ENCODE data around the gene CHRNB4. TPM values are rescaled to one million over a fixed set of nuclear protein-coding genes. Genes with fewer than 3 reads are reported as not detected.
"Not testable (repeated sequence)": the region's sequence is repeated elsewhere in the genome, so short reads cannot be mapped to it uniquely, and the experiment has no call there.

CHRNB4 gene
- total RNA-seq, 2 donors from 2014 or later: 0.13 TPM; not detected in 1

GRCh38 chr15:78620527-78621421 lies 20.2 kb downstream of the CHRNB4 start, which contains the start of gene CHRNA3:
Gene CHRNA3 (minus strand): TSS chr15:78620996. CDS start chr15:78620794, 202 bp downstream.
- intact Hi-C loops (cut with DNase I): no loop called here
- DNase-seq (no peak), ATAC-seq (peak; percentile 4 to 16)

GRCh38 chr15:78620021-78620526 lies 20.9 kb downstream of the CHRNB4 start:
- intact Hi-C loops (cut with DNase I): no loop called here
- ATAC-seq: peak; percentile 22 to 35

DNA sequence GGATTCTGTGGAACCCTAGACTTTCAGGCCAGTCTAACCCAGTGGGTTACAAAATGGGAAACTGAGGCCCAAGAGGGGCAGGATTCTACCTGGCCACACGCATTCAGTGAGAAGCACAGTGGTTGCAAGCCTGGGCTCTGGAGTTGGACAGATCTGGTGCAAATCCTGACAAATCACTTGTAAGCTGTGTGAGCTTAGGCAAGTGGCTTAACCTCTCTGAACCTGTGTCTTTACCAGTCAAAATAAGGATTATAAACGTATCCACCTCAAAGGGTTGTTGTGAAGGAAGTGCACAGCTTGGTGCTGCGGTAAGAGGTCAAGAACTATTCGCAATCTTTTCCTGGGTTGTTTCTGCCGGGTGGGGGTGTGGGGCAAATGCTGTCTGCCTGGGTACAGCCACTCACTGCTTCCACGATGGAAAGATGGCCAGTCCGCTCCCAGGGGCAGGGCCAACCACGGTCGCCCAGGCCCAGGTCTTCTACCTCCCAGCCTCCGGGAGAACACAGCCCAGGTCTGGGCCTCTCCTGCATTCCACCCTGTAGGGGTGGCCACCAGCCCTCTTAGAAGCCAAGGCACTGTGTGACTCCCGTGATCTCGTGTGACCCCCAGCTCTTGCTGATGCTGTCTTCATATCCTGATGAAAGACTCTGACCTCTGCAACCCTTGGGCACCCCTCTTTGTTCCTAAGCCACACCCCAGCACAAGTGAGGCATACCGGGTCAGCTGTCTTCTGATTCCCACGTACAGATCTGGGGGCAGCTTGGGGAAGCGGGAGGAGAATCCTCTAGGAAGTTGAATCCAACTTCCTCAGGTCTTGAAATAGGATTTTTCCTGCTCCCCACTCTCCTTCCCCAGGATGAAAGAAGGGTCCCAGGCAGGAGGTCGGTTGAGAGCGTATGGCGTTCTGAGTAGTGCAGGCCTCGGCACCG lies 21.7 kb downstream of the CHRNB4 start:
- no peak for ATAC-seq
- DNase-seq: no peak
- intact Hi-C loops (cut with DNase I): loop anchor here in 1 of 2 donors (5.0 kb wide), 1 partner anchor 88 kb away; no protein-coding TSS in a partner anchor

More at GRCh38 chr15:78620021-78620526, 20.9 kb downstream of the CHRNB4 start:
- no peak for DNase-seq

- DNase-seq (peak; percentile 87), ATAC-seq (peak; percentile 74 to 90)
- intact Hi-C loops (cut with DNase I): loop anchor here (1.0 to 5.0 kb wide), 2 partner anchors 89 to 91 kb away; no protein-coding TSS in a partner anchor
Observed at GRCh38 chr15:78618490-78618934, 22.5 kb downstream of the CHRNB4 start.

GRCh38 chr15:78618064-78618463 lies 22.9 kb downstream of the CHRNB4 start:
- no peak for DNase-seq
- no peak for ATAC-seq
- intact Hi-C loops (cut with DNase I): loop anchor here (1.0 to 5.0 kb wide), 2 partner anchors 89 to 91 kb away; no protein-coding TSS in a partner anchor

DNA sequence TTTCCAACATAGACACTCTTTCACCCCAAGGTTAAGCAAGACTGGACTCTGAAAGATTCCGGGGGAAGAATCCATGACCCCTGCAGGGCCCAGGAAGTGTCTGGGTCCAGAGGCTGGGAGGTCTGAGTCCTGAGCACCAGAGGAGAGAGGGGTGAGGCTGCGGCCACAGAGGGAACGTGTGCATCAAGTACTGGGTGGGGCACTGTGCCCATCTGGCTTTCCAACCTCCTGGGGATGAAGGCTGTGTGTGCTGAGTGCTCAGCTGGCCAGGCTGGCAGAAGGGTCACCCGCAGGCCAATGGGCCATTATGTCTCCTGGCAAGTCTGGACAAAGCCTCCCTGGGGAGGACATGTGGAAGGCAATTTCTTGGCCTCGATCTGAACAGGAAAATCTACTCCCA lies 23.5 kb downstream of the CHRNB4 start:
- intact Hi-C loops (cut with DNase I): loop anchor here in 1 of 2 donors (5.0 kb wide), 1 partner anchor 90 kb away; no protein-coding TSS in a partner anchor
- ATAC-seq (no peak), DNase-seq (no peak)

DNA sequence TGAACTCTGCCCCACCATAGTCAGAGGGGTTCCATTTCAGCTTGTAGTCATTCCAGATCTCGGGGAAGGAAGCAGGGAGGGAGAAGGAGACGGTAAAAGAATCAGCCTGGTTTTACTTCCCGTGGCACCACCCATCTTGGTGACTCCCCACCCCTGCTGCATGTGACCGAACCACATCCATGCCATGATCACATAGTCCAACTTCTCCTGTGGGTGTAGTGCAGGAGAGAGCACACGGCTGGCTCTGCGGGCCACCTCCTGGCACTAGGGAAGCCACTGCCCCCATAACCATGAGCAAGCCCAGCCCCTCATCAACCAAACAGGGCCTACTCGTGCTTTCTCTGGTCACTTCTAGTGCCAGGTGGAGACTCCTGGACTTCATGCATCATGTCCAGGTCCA lies 23.9 kb downstream of the CHRNB4 start:
- intact Hi-C loops (cut with DNase I): loop anchor here in 1 of 2 donors (5.0 kb wide), 1 partner anchor 90 kb away; no protein-coding TSS in a partner anchor
- no peak for DNase-seq
- ATAC-seq: no peak

- intact Hi-C loops (cut with DNase I): loop anchor here in 1 of 2 donors (5.0 kb wide), 1 partner anchor 91 kb away; no protein-coding TSS in a partner anchor
- ATAC-seq: no peak
- no peak for DNase-seq
Observed at GRCh38 chr15:78616506-78616905, 24.5 kb downstream of the CHRNB4 start.

DNA sequence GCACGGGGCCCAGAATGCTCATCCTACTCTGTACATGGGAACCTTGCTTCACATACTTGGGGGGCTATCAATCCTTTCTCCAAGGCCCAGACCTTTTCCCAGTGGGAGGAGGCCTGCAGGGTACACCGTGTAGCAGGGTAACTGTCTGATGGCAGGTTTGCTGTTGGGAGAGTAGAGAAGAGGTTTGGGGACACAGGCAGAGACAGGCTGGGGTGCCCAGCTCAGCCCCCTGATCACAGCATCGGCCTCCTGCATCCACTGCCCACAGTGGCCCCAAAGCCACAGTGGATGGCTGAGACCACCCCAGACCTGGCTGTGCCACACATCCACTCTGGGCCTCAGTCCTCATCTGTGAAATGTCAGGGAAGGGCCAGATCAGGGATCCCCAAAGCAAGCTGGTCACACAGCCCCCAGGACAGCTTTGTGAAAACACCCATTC lies 25.8 kb downstream of the CHRNB4 start:
- intact Hi-C loops (cut with DNase I): loop anchor here in 1 of 2 donors (5.0 kb wide), 1 partner anchor 92 kb away; no protein-coding TSS in a partner anchor
- DNase-seq (no peak), ATAC-seq (no peak)

- DNase-seq (no peak), ATAC-seq (no peak)
- intact Hi-C loops (cut with DNase I): no loop called here
Observed at GRCh38 chr15:78614021-78614420, 27.0 kb downstream of the CHRNB4 start.

- intact Hi-C loops (cut with DNase I): not testable (repeated sequence)
Observed at GRCh38 chr15:78609551-78609950, 31.5 kb downstream of the CHRNB4 start.

GRCh38 chr15:78605680-78606079 lies 35.3 kb downstream of the CHRNB4 start:
- ATAC-seq (no peak), DNase-seq (no peak)
- intact Hi-C loops (cut with DNase I): no loop called here

More at GRCh38 chr15:78609551-78609950, 31.5 kb downstream of the CHRNB4 start:
- ATAC-seq, DNase-seq: not testable (repeated sequence)

- DNase-seq (no peak), ATAC-seq (no peak)
- intact Hi-C loops (cut with DNase I): no loop called here
Observed at GRCh38 chr15:78605201-78605600, 35.8 kb downstream of the CHRNB4 start.

DNA sequence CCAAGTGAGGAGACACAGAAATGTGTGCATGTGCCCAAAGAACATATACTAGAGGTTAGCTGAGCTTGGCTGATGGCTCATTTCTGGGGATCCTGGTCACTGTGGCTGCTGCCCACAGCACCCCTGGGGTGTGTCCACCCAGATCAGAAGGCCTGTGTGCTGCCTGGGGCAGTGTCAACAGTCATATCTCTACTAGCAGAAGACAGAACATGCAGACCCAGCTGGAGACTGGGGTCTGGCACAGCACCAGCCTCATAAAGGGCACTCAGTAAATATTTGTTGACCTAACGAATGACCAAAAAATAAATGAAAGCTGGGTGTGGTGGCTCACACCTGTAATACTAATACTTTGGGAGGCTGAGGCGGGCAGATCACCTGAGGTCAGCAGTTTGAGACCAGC lies 36.6 kb downstream of the CHRNB4 start:
- intact Hi-C loops (cut with DNase I): no loop called here
- no peak for ATAC-seq

DNA sequence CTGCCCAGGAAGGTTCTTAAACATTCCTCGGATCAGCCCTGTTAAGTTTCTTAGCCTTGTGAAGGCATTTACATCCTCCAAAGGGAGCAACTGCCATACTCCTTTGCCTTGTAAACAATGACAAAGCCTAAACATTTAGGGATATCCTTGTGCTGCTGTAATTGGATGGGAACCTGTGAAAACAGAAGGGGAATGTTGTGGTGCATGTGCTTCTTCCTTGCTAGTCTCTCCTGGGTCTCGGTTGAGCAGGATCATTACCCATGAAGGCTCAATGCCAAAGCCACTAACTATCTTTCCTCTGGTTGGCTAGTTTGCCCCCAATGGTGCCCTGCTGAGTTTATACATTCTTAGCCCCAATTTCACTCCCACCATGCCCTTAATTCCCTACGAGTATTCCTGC lies 37.5 kb downstream of the CHRNB4 start:
- intact Hi-C loops (cut with DNase I): no loop called here
- ATAC-seq: no peak
- DNase-seq: no peak

More for the DNA sequence above, 36.6 kb downstream of the CHRNB4 start:
- no peak for DNase-seq

- intact Hi-C loops (cut with DNase I): no loop called here
- no peak for ATAC-seq
- no peak for DNase-seq
Observed at GRCh38 chr15:78599189-78599588, 41.8 kb downstream of the CHRNB4 start.

DNA sequence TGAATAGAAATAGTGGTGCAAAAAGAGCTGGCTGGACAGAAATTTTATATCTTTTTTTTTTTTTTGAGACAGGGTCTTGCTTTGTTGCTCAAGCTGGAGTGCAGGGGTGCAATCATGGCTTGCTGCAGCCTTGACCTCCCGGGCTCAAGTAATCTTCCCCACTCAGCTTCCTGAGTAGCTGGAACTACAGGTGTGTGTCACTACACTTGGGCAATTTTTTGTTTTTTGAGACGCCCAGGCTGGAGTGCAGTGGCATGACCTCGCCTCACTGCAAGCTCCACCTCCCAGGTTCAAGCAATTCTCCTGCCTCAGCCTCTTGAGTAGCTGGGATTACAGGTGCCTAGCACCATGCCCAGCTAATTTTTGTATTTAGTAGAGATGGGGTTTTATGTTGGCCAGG lies 42.7 kb downstream of the CHRNB4 start:
- ATAC-seq: no peak
- intact Hi-C loops (cut with DNase I): no loop called here

DNA sequence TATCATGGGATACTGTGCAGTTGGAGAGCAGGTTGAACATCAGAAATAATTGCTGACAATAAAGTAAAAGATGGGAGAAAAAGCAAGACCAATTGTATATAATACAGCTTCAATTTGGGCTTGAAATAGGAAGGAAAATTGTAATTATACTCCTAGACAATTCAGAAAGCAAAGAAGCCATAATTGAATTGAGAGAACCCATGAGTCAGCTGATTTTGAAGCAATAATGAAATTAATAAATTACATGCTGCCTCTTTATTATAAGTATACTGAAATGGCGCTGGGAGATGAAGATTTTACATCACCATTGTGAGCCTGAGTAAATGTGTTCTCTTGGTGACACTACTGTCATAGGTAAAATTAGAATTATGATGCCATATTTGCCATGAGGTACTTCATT lies 43.4 kb downstream of the CHRNB4 start:
- intact Hi-C loops (cut with DNase I): no loop called here
- ATAC-seq (no peak), DNase-seq (no peak)

More for the DNA sequence above, 42.7 kb downstream of the CHRNB4 start:
- DNase-seq: no peak

GRCh38 chr15:78574944-78575343 lies 66.1 kb downstream of the CHRNB4 start:
- intact Hi-C loops (cut with DNase I): no loop called here
- no peak for DNase-seq
- ATAC-seq: no peak
